H9 (cell line): ENCODE measurements around the gene MRTFA. TPM values are rescaled to one million over a fixed set of nuclear protein-coding genes. Genes with fewer than 3 reads are reported as not detected.

Source experiments
- DNase-seq: peaks from one replicate; pipeline ENCODE4 v3.0.0-alpha.2; 2017
- H2AFZ ChIP-seq: one replicate; pipeline ENCODE4 v1.6.1; 2013; ENCODE audit warnings: mild to moderate bottlenecking, low read length, control low read depth, moderate library complexity
- H2AK5ac ChIP-seq: 2 replicates; pipeline ENCODE4 v1.6.1; 2013; ENCODE audit warnings: low read length, control low read depth, mixed read lengths; ENCODE audit not compliant: insufficient read length
- H2BK120ac ChIP-seq: one replicate; pipeline ENCODE4 v1.6.1; 2013; ENCODE audit warnings: low read depth, mild to moderate bottlenecking, low read length, control low read depth, inconsistent platforms; ENCODE audit not compliant: poor library complexity, severe bottlenecking
- H2BK12ac ChIP-seq: 2 replicates; pipeline ENCODE4 v1.6.1; 2013; ENCODE audit warnings: low read length, control low read depth, mixed read lengths, low read depth; ENCODE audit not compliant: insufficient read length
- H2BK15ac ChIP-seq: 2 replicates; pipeline ENCODE4 v1.6.1; 2013; ENCODE audit warnings: low read depth, low read length, control low read depth
- H2BK20ac ChIP-seq: one replicate; pipeline ENCODE4 v1.6.1; 2013; ENCODE audit warnings: low read depth, mild to moderate bottlenecking, low read length, control low read depth, inconsistent platforms; ENCODE audit not compliant: poor library complexity, severe bottlenecking
- H2BK5ac ChIP-seq: 2 replicates; pipeline ENCODE4 v1.6.1; 2013; ENCODE audit warnings: low read length, control low read depth, mixed read lengths; ENCODE audit not compliant: insufficient read length
- H3K14ac ChIP-seq: 2 replicates; pipeline ENCODE4 v1.6.1; 2013; ENCODE audit warnings: low read length, control low read depth; ENCODE audit not compliant: insufficient read depth
- H3K18ac ChIP-seq: 2 replicates; pipeline ENCODE4 v1.6.1; 2013; ENCODE audit warnings: low read depth, mild to moderate bottlenecking, mixed read lengths, low read length, control low read depth; ENCODE audit not compliant: insufficient read length
- H3K23ac ChIP-seq: 2 replicates; pipeline ENCODE4 v1.6.1; 2013; ENCODE audit warnings: low read length, control low read depth, mixed read lengths, low read depth; ENCODE audit not compliant: insufficient read length
- H3K23me2 ChIP-seq: 2 replicates; pipeline ENCODE4 v1.6.1; 2013; ENCODE audit warnings: low read depth, mild to moderate bottlenecking, mixed read lengths, low read length, control low read depth; ENCODE audit not compliant: insufficient read length, poor library complexity, severe bottlenecking
- H3K27ac ChIP-seq: 2 replicates; pipeline ENCODE4 v1.5.1; 2013; ENCODE audit warnings: low read length, control low read depth, mixed read lengths, low read depth; ENCODE audit not compliant: insufficient read length
- H3K27me3 ChIP-seq: 2 replicates; pipeline ENCODE4 v1.6.1; 2013; ENCODE audit warnings: low read length, control low read depth, inconsistent platforms; ENCODE audit not compliant: insufficient read depth
- H3K4ac ChIP-seq: 2 replicates; pipeline ENCODE4 v1.6.1; 2013; ENCODE audit warnings: low read depth, mild to moderate bottlenecking, control low read depth, inconsistent platforms, low read length, moderate library complexity
- H3K4me1 ChIP-seq: 2 replicates; pipeline ENCODE4 v1.6.1; 2013; ENCODE audit warnings: low read length, control low read depth, inconsistent platforms; ENCODE audit not compliant: insufficient read depth
- H3K4me2 ChIP-seq: 2 replicates; pipeline ENCODE4 v1.6.1; 2013; ENCODE audit warnings: low read length, control low read depth, mixed read lengths; ENCODE audit not compliant: insufficient read length, insufficient read depth
- H3K56ac ChIP-seq: 2 replicates; pipeline ENCODE4 v1.6.1; 2013; ENCODE audit warnings: low read depth, mild to moderate bottlenecking, mixed read lengths, low read length, control low read depth; ENCODE audit not compliant: insufficient read length
- H3K79me1 ChIP-seq: 2 replicates; pipeline ENCODE4 v1.6.1; 2013; ENCODE audit warnings: low read depth, mild to moderate bottlenecking, moderate library complexity, low read length, control low read depth, inconsistent platforms; ENCODE audit not compliant: insufficient read depth, poor library complexity, severe bottlenecking
- H3K79me2 ChIP-seq: 2 replicates; pipeline ENCODE4 v1.6.1; 2013; ENCODE audit warnings: low read length, control low read depth, inconsistent platforms; ENCODE audit not compliant: insufficient read depth
- H3K9ac ChIP-seq: 2 replicates; pipeline ENCODE4 v1.6.1; 2013; ENCODE audit warnings: low read length, control low read depth, mixed read lengths; ENCODE audit not compliant: insufficient read length; ENCODE audit errors: extremely low read depth
- H3K9me3 ChIP-seq: one replicate; pipeline ENCODE4 v1.6.1; 2013; ENCODE audit warnings: low read depth, low read length, inconsistent platforms; ENCODE audit not compliant: control insufficient read depth
- H3T11ph ChIP-seq: one replicate; pipeline ENCODE4 v1.6.1; 2013; ENCODE audit warnings: mild to moderate bottlenecking, low read length, control low read depth, inconsistent platforms
- H4K20me1 ChIP-seq: one replicate; pipeline ENCODE4 v1.6.1; 2013; ENCODE audit not compliant: control insufficient read depth, insufficient read length, insufficient read depth
- H4K5ac ChIP-seq: 2 replicates; pipeline ENCODE4 v1.6.1; 2013; ENCODE audit warnings: low read depth, mild to moderate bottlenecking, mixed read lengths, low read length, control low read depth; ENCODE audit not compliant: insufficient read length
- H4K8ac ChIP-seq: replicated peaks from 2 replicates; pipeline ENCODE4 v1.6.1; 2013; ENCODE audit warnings: low read length, control low read depth, mixed read lengths, low read depth; ENCODE audit not compliant: insufficient read length
- H4K91ac ChIP-seq: 2 replicates; pipeline ENCODE4 v1.6.1; 2013; ENCODE audit warnings: low read depth, mild to moderate bottlenecking, moderate library complexity, mixed read lengths, low read length, control low read depth; ENCODE audit not compliant: insufficient read length
- H3K27ac Mint-ChIP-seq, 3 experiments: 2 replicates in 2 of 3; 3 replicates in 1 of 3; pipeline ENCODE4 v1.8.0; 2020 to 2021; ENCODE audit warnings: mixed read lengths in 3 of 3, mild to moderate bottlenecking in 1 of 3, moderate library complexity in 1 of 3
- H3K27me3 Mint-ChIP-seq: 2 replicates; pipeline ENCODE4 v1.8.0; 2021; ENCODE audit warnings: low read depth, mild to moderate bottlenecking, moderate library complexity, mixed read lengths
- H3K36me3 Mint-ChIP-seq, 3 experiments: 2 replicates in 2 of 3; 3 replicates in 1 of 3; pipeline ENCODE4 v1.8.0; 2020 to 2021; ENCODE audit warnings: low read depth in 3 of 3, mixed read lengths in 3 of 3; ENCODE audit not compliant: insufficient read depth in 1 of 3
- H3K4me1 Mint-ChIP-seq, 2 experiments: 2 replicates each; pipeline ENCODE4 v1.8.0; 2020; ENCODE audit warnings: mixed read lengths in 2 of 2
- H3K4me3 Mint-ChIP-seq, 2 experiments: 2 replicates in 1 of 2; 3 replicates in 1 of 2; pipeline ENCODE4 v1.8.0; 2020 to 2021; ENCODE audit warnings: mild to moderate bottlenecking in 2 of 2, mixed read lengths in 2 of 2, moderate library complexity in 1 of 2
- H3K9me3 Mint-ChIP-seq, 2 experiments: 2 replicates in 1 of 2; 3 replicates in 1 of 2; pipeline ENCODE4 v1.8.0; 2020; ENCODE audit warnings: mild to moderate bottlenecking in 2 of 2, mixed read lengths in 2 of 2, moderate library complexity in 1 of 2
- CTCF ChIP-seq: fragments of 200-600 bp; sonication (generic); conservative IDR thresholded peaks from 3 replicates; pipeline ENCODE4 v1.8.0; 2021; ENCODE audit warnings: antibody characterized with exemption, mild to moderate bottlenecking
- WGBS: extraction: QIAGEN DNeasy Blood & Tissue Kit; methylation state at CpG from one replicate; pipeline ENCODE4 v1.1.7; 2013; ENCODE audit warnings: missing lambda C conversion rate, low lambda C conversion rate, mixed read lengths; ENCODE audit not compliant: insufficient read length; ENCODE audit errors: extremely low coverage; 5-methylcytosine and 5-hydroxymethylcytosine counted together
- total RNA-seq: library from RNA; stranded (reverse); gene quantifications from 2 replicates; pipeline ENCODE4 v1.2.1, GENCODE V29; 2021

Gene MRTFA
- total RNA-seq, 1 experiment from 2014 or later, result 38.1 TPM

DNA sequence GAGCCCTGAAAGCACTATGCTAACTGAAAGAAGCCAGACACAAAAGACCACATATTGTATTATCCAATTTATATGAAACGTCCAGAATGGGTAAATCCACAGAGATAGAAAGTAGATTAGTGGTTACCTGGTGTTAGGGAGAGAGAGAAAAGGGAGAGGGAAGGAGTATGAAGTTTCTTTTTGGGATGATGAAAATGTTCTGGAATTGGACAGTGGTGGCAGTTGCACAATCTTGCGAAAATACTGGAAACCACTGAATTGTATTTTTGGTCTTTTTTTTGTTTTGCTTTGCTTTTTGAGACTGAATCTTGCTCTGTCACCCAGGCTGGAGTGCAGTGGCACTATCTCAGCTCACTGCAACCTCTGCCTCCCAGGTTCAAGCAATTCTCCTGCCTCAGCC lies 63.5 kb downstream of the MRTFA start:
- Mint-ChIP-seq H3K9me3 (peaks cover 24 to 27% of the 10 kb centered on the region in 2 experiments), H3K27me3 (no peaks in the 10 kb centered on the region; the same call in 1 of the 2 replicates), H3K36me3 (peaks cover 26 to 44% (median 38%) of the 10 kb centered on the region in 3 experiments), H3K27ac (no peak overlapping the region; a peak in 1 of 7 replicates), H3K4me1 (peaks cover 2 to 3% of the 10 kb centered on the region in 2 experiments; a peak in 2 of 4 replicates), H3K4me3 (no peak overlapping the region)
- Histone ChIP-seq H3K4me1 (no peaks in the 10 kb centered on the region), H3K4ac (no peak overlapping the region), H3K56ac (no peak overlapping the region), H3K9me3 (peaks cover 10% of the 10 kb centered on the region), H2BK15ac (no peak overlapping the region), H2AK5ac (no peak overlapping the region), H3K27ac (no peak overlapping the region), H2BK12ac (no peak overlapping the region), H4K8ac (no peak overlapping the region), H4K91ac (no peak overlapping the region), H3K23ac (no peak overlapping the region), H2BK120ac (no peak overlapping the region), H4K20me1 (no peaks in the 10 kb centered on the region), H3K23me2 (no peaks in the 10 kb centered on the region), H4K5ac (no peak overlapping the region), H3K79me2 (no peaks in the 10 kb centered on the region), H3K14ac (no peak overlapping the region), H2BK20ac (no peak overlapping the region), H2AFZ (no peak overlapping the region), H2BK5ac (no peak overlapping the region), H3K27me3 (no peaks in the 10 kb centered on the region), H3K18ac (no peak overlapping the region), H3K79me1 (no peaks in the 10 kb centered on the region), H3K9ac (no peak overlapping the region), H3K4me2 (no peak overlapping the region), H3T11ph (no peak overlapping the region)
- TF ChIP-seq CTCF, result no peak
- no CpG with 5 or more reads among the region's 2 CpGs for WGBS
- no peak for DNase-seq
